Stimulated activated CD8-positive, alpha-beta memory T cell treated with anti-CD3 and anti-CD28 coated beads, Interleukin-7, amount 100 ng/mL, for 24 hours (primary cell): ENCODE measurements around the gene ACAP3.

Source experiments
- DNase-seq: peaks from one replicate; pipeline ENCODE4 v3.0.0-alpha.2; 2020; ENCODE audit warnings: low read depth

The ACAP3 gene

GRCh38 chr1:1307923-1308755 is at the start of gene ACAP3, which contains the start of gene PUSL1:
TSS of gene ACAP3 (minus strand) at chr1:1307930. CDS start at chr1:1307815, 115 bp downstream.
TSS of gene PUSL1 (plus strand) at chr1:1308597. CDS start at chr1:1308644, 47 bp downstream.
- DNase-seq: peak; percentile 64

GRCh38 chr1:1356796-1357401 is 49.2 kb upstream of the ACAP3 start:
- DNase-seq: no peak

- DNase-seq: no peak
Observed at GRCh38 chr1:1356166-1356795, 48.6 kb upstream of the ACAP3 start.

- DNase-seq: no peak
Observed at GRCh38 chr1:1355416-1355815, 47.7 kb upstream of the ACAP3 start.

- no peak for DNase-seq
Observed at GRCh38 chr1:1354271-1355247, 46.8 kb upstream of the ACAP3 start.

GRCh38 chr1:1353389-1354151 is 45.8 kb upstream of the ACAP3 start:
- DNase-seq: no peak

GRCh38 chr1:1352786-1353388 is 45.2 kb upstream of the ACAP3 start:
- DNase-seq: no peak

- no peak for DNase-seq
Observed at GRCh38 chr1:1351511-1352427, 44.0 kb upstream of the ACAP3 start.

- peak; percentile 38 for DNase-seq
Observed at GRCh38 chr1:1349256-1350012, 41.7 kb upstream of the ACAP3 start, which contains the start of gene DVL1. TSS of gene DVL1 (minus strand) at chr1:1349418. CDS start at chr1:1349065, 353 bp downstream.

GRCh38 chr1:1348420-1349255 is 40.9 kb upstream of the ACAP3 start:
- DNase-seq: no peak

GRCh38 chr1:1347663-1348419 is 40.1 kb upstream of the ACAP3 start:
- DNase-seq: no peak

- DNase-seq: no peak
Observed at GRCh38 chr1:1347026-1347595, 39.4 kb upstream of the ACAP3 start.

- no peak for DNase-seq
Observed at GRCh38 chr1:1346501-1346890, 38.8 kb upstream of the ACAP3 start.

- no peak for DNase-seq
Observed at GRCh38 chr1:1345860-1346500, 38.2 kb upstream of the ACAP3 start.

GRCh38 chr1:1345384-1345783 is 37.7 kb upstream of the ACAP3 start:
- DNase-seq: no peak
